ENCODE data around the gene G2E3.

- TF ChIP-seq POLR2A (IDR thresholded peaks at IDR 0.05), result no peak
- TF ChIP-seq CTCF (IDR thresholded peaks at IDR 0.05), result no peak
Measured at GRCh38 chr14:30596935-30597334, 38.0 kb downstream of the G2E3 start.

Measured in gastroesophageal sphincter (tissue), 3 donors.